Amniotic epithelial cell (primary cell): ENCODE results near the gene FYCO1.

ENCODE experiments used
- DNase-seq: peaks from one replicate; pipeline ENCODE4 v3.0.0-alpha.2; 2010; ENCODE audit warnings: low read depth

The FYCO1 gene

DNA sequence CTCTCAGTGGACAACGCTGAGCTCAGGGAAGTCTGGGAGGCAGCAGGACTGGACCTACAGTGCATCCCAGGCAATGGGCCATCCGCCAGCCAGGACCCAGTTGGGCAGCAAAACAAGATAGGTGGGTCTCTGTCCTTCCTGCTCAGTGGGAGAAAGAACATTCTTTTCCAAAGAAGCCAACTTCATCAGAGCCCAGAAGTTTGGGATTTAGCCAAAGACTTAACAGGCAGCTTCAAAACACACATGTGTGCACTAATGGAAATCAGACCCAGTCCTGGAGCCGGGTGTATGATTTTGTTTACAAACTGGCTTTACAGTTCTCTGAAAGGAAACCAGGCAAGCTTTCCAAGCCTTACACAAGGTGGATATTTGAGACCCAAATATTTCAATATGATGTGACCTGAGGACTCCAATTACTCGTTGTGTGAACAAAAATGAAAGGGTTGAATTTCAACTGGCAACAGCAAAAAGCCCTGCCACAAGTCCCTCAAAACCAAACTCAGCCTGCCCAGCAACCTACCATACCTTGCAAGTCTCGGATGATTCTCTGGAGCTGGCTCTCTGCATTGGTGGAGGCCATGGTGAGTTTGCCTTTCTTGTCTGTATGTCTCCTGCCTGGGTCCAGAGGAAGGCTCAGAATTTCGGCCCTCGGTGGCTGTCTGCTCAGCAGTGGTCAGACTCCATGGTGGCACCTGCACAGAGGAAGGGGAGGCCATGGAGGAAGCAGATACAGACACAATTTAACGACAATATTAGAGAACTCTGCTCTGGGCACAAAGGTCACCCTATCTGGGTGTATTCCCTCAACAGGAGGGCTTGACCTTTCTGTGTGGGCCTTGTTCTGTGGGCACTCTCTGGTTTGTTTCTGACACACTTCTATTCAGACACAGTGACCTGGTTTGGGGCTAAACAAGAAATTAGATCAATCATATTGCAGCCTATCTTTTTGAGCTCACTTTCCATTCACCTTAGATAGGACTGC is 11.0 kb downstream of the FYCO1 start:
- DNase-seq = peak; percentile 39

DNA sequence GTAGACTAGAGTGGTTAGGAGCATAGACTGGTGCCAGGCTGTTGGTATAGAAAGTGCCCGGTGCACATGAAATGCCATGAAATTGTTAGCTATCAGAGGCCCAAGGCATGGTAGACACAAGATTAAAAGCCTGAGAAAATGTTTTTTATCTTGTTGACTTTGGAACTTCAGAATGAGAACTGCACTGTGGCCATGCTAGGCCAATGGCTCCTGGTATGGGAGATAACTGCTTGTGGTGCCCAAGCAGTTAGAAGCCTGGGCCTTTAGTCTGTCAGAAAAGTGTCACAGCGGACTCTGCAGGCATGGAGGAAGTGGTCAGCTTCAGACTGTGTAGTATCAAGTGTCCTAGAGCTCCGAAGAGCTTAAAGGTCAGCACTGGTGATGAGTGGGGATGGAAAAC is 11.9 kb downstream of the FYCO1 start:
- no peak for DNase-seq

DNA sequence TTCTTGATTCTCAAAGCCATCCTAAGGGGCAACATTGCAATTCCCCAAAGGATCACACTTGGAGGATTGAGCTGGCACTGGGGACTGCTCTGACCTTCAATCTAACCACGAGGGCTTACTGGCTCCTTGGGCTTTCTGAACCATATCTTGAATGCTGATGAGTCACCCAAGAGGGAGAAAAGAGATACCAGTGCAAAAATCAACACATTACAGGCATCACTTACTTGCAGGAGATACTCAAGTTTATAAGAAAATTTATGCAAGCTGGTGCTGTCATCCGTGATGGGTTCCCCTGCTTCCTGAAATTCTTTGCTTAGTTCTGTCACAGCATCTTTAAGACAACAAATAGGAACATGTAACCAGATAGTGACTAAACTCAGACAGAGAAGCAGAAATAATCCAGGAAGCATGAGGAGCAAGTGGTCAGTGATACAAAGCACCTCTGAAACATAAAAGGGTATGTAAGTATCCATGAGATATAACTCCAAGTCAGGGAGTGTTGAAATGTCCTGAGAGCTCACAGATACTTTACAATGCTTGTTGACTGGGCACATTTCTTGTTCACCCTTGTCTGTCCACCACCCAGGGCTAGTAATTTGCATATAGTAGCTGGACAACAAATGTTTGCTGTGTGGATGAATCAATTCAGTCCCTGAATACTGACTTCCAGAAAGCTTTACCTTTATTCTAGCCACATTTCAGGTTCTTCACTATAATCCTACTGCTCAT is 14.1 kb downstream of the FYCO1 start:
- DNase-seq = peak; percentile 84

DNA sequence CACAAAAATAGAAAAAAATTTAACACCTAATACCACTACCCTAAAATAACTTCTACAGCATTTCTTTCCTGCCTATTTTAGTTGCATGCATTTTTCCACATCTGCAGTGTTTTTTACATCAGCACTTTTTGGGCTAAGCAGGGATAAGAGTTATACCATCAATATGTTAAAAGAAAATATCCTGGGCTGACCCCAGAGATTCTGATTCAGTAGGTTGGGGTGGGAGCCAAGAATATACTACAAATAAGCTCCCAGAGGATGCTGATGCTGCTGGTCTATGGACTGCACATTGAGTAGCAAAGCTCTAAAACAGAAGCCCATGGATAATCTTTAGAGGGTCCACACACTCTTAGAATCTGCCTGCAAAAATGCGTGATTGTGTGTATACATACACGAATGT is 14.8 kb downstream of the FYCO1 start:
- no peak for DNase-seq

DNA sequence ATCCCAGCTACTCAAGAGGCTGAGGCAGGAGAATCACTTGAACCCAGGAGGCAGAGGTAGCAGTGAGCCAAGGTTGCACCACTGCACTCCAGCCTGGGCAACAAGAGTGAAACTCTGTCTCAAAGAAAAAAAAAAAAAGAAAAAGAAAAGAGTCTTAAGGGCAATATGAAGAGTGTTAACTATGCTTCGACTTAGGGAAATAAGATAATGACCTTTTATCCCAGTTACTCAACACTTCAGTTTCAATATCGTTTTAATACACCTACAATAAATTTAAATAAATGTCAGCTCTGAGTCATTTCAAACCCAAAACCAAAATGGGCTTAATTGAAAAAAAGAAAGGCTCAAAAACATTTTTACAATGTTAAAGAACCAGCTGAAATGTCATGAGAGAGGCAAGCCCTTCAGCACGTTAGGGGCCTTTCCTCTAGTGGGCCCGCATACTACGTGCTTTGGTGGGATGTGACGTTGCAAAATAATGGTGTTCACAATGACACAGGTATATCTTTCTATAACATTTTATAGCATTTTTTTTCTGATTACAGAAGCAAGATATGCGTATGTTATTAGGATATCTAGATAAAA is 15.3 kb downstream of the FYCO1 start:
- no peak for DNase-seq

DNA sequence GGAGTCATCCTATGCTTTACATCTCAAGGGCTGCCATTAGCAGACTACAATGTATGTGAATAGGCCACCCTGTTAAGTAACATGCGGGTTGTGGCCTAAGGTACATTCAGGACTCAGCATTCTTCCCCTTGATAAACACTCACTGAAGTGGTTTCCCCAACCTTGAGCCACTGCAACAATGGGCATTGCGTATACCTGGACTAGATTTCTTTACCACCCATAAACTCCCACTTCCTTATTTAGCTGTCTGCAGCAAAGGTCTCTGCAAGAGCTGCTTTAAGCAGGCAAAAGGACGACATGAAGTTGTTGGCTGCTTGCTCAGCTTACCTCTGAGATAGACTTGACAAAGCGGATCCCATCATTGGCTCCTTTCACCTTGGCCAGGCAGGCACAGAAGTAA is 16.2 kb downstream of the FYCO1 start:
- DNase-seq = no peak

DNA sequence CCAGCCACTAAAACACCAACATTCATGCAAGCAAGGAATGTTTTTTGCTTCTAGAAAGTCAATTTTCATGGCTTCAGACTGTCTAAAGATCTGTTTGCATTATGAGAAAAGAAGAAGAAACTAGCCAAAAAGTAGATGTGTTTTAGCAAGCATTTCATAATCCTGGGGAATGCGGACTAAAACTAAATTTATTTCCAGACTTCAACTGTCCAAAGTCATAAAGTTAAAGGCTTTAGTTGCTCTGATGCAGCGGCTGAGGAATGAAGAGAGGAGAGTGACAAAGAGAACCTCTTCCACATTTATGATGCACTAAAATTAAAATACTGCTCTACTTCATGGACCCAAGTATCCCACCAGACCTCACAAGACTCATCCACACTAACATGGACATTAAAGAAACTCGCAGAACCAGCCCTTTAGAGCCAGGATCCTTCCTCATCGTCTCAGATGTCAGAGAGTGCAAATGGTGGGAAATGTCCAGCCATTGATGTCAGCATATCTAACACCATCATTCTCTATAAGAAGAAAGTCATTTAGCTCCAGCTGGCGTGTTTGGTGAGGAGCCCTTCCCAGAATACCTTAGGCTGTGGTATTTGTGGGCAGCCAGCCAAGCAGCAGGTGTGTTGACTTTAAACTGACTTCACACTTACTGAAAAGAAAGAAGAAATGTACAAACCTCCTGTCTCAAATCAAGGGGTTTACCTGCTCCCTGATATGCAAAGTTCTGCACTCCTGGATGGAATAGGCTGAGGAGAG is 17.4 kb downstream of the FYCO1 start:
- DNase-seq = no peak

DNA sequence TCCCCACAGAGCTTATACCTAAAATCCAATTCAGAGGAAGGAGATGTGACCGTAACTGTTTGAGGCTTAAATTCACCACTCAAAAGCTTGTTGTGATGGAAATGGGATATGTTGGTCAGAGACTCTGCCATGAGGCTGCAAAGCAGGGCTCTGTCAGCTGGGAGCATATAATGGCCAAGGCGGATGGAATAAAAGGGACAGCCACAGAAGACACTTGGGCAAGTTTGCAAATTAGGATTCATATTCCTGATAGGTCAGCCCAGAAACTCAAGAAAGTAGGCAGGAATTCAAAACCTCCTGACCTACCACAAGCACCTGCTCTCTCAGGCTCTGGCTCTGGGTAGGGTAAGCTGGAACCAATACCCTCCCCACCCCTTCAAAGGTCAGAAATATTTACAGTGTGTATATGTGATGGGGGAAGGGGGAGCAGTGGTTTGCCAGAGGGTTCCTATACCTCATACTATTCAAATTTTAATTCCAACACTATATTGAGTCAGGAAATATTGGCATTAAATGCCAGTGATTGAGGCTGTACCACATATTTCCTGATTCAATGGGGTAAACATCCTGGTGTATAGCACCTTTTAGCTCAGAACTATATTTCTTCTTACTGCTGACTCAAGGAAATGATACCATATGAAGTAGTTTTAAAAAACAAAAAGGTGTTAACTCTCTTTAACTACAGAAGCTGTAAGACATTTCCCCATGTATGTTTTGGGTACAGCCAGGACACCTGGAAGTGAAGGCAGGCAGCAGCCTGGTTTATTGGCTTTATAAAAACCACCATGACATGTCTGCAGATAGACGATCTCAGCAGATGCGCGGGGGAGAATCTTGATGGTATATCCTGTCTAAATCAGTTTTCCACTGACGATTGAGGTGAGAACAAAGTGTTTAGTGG is 19.2 kb downstream of the FYCO1 start:
- no peak for DNase-seq

DNA sequence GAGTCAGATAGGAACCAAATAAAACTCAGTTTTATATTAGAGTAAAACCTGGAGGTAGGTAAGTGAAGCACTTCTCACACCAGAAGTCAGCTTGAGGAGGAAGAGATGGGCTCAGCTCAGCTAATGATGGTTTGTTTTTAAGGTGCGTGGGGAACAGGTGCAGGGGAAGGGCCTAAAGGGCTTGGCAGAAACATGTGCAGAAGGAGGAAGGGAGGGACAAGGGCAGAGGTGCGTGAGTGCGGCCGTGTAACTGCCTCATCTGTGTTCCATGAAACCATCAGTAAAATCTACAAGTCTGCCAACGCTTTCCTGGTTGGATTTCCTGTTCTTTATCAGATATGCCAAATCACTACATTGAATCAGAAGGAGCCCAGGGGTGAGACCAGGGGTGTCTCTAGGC is 19.9 kb downstream of the FYCO1 start:
- DNase-seq = no peak

DNA sequence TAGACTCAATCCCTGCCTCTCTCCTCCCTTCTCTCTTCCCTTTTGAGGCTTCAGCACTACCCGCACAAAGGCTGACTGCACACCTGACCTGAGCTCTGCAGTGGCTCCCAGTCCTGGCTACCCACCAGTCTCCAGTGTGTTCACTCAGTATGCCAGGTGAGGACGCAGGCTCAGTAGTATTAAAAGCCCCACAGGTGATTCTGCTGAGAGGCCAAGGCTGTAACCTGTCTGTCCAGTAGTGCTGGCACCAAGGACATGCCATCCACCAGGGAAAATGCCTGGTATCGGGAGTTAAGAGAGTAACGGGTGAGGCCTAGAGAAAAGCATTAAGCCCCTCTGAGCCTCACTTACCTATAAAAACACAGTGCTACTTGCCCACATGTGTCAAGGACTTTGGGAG is 20.9 kb downstream of the FYCO1 start:
- no peak for DNase-seq

DNA sequence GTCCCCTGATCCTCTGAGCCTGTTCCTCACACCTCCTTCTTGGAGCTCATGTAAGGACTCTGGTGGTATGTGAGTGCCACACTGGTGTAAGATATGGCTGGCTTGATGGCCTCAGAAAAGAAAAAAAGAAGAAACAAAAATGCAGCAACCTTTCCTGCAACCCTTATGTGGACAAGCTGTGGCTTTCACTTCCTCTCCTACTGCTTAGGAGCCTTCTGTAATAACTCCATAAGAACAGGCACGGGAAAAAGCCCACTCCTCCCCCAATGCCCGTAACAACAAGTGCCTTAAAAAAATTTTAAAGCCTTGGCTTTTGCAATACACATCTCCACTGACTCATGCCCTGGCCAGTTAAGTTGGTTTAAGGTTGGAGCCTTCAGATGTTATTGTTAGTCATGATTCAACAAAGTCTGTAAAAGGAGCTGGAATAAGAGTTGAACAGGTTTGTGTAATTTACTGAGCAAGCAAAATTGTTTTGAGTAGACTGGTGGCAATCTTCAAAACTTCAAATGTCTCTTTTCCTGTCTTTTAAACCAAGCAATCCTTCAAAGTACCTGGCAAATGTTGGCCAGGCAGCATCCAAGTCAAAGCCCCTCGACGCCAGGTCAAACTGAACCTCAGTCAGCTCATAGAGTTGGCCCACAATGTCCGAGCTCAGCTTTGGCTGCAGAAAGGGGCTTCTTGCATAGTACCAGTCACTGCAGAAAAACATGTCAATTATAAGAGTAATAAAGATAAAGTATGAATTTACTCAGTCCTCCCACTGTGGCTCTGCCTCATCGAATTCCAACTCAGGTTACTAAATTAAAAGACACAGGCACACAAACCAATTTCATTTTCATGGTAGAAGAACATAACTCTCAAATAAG is 22.9 kb downstream of the FYCO1 start:
- DNase-seq = peak; percentile 97

DNA sequence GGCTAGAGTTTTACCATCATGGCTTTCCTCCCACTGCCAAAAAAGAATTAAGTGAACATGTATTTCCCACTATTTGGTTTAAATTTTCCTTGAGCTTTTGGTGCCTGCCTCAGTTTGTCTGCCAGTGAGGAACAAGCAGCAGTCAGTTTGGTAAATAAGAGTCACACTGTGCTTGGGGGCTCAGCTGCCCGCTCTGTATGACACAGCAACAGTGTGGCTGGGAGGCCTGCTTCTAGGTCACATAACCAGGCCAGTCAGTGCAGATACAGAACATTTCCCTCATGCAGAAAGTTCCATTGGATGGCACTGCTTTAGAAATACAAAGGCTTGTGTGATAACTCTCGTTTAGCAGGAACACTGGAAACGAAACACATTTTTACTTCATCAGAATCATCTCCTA is 25.7 kb downstream of the FYCO1 start:
- no peak for DNase-seq

DNA sequence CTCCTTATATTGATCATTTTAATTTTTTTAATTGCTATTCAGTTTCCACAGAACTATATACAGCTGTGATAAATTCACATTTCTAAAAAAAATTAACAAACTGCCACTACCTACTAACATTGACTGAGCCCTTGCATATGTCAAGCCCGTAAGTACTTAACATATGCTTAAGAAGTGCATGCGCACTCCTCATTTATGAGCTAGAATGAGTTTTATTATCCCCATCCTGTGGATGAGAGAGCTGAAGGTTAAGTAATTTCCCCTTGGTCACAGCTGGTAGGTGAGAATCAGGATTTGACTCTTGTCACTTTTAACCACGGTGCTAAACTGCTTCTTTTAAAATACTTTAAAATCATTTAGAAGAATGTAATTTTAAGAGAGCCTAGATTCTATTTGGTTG is 26.5 kb downstream of the FYCO1 start:
- DNase-seq = no peak

DNA sequence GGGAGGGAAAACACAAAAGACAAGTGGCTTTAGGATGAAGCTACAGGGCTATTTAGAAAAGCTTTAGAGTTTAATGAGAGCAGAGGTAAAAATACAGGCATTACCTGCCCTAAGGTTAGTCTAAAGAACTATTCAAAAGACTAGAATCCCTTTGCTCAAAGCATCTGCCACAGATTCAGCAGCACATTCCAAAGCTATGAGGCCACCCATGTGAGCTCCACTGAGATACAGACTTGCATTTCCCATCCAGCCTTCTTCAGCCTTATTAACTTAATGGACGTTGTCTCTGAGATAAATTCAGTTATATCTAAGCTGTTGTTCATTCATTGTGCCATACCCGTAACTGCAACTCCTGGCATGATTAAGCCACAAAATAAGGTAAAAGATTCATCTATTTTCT is 26.9 kb downstream of the FYCO1 start:
- DNase-seq = peak; percentile 76

DNA sequence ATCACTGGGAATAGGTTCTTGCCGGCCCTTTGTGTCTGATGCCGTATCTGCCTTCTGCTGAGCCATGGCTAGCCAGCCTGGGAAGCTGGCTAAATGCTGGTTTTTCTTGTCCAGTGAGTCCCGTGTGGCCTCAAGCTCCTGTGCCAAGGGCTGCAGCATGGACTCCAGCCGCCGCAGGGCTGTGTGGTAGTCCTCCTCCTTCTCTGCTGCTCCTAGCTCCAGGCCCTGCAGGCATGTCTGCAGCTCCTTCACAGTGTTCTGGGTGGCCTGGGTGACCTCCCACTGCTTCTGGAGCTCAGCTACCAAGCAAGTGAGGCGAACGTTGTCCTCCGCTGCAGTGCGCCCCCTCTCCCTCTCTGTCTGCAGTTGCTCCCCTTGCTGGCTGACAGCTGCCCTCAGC is 27.5 kb downstream of the FYCO1 start:
- no peak for DNase-seq

DNA sequence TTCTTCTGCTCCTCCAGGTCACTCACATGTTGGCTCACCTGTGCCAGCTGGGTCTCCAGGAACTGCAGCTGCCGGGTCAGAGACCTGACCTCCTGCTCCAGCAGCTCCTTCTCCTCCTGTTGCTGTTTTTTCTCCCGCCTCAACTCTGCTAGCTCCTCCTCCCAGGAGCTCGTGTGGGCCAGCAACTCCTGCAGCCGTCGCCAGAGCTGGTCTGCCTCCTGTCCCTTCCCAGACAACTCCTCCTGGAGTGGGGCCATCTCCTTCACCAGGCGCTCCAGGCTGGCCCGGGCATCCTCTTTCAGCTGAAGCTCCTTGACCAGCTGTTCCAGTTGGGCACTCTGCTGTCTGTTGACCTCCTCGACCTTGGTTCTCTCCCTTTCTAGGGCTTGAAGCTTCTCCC is 27.9 kb downstream of the FYCO1 start:
- no peak for DNase-seq

DNA sequence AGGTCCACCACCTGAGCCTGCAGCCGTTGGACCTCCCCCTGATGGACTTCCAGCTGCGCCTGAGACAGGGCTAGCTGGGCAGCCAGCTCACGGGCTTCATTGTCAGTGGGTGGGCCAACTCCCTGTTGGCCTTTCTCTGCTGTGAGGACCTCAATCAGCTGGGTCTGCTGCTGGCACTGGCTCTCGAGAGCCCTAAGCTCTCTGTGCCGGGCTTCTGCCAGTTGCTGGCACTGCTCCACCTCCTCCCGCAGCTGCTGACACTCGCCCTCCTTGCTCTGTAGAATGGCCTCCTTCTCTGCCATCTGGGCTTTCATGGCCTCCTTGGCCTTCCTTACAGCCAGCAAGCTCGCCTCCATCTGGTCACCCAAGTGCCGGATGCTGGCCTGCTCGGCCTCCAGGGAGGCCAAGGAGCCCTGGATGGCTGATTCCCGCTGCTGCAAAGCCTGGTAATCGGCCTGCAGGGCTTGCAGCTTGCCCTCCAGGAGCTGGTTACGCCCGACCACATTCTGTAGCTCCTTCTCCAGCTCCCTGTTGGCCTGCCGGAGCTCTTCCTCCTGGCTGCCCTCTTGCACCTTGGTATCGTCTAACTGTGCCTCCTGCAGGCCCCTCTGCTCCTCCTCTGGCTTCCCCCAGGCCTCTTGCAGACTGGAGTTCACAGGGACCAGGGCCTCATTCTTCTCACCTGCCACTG is 28.5 kb downstream of the FYCO1 start:
- no peak for DNase-seq

DNA sequence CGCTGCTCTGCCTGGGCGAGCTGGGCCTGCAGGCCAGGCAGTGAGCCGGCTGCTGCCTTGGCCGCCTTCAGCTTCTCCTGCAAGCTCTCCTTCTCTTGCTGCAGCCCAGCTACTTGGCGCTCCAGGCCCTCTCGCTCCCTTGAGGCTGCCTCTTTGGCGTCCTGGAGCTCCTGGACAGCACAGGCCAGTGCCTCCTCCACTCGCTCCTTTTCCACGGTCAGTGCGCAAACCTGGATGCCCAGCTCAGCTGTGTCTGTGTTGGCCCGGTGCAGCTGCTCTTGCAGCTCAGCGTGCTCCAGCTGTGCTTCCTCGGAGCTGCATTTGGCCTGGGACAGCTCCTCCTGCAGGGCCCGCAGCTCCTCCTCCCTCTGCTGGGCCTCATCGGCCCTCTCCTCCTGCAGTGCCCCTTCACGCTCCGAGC is 29.2 kb downstream of the FYCO1 start:
- no peak for DNase-seq

DNA sequence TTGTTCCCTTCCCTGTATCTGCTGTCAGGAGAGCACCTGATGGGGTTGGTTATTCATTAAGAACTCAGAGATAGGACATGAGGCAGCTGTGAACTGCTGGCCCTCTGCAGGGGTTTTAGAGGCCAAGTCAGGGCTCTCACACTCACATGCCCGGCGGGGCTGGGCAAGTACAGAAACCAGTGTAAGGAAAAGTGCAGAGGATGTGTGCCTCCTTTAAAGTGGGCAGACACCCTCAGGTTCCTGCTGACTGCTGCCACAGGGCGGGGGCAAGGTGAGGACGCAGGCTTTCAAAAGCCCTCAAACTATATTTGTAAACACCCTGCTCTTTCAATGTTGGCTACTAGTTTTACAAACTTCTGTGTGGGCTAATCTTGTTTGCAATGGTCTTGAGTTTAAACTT is 30.0 kb downstream of the FYCO1 start:
- DNase-seq = no peak

DNA sequence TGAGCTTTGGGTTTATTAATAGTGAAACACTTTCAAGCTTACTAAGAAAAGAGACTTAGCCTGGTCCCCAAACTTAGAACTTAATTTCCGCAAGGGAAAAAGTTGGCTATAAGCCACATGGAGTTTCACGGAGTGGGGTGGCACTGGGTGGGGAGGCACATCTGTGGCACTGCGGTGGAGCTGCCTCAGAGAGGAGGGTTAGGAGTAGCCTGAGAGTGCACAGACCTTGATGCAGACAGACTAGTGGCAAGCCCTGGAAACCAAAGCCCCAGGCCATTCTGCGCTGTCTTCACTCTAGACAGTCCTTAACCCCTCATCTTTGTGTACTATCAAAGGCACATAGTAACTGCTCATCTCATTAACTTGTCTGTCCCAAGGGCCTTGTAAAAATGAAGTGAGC is 30.4 kb downstream of the FYCO1 start:
- no peak for DNase-seq
